Fibroblast of skin of scalp (primary cell): ENCODE results near the gene ASB2.
A peak's percentile ranks its signal among the peaks of the same experiment; 100 is the strongest.

ENCODE experiments used
- DNase-seq: peaks from one replicate; pipeline ENCODE4 v3.0.0-alpha.2; 2013

Gene ASB2

GRCh38 chr14:93977790-93978581 is 1.6 kb upstream of the ASB2 start:
- no peak for DNase-seq

GRCh38 chr14:93977171-93977570 is 801 bp upstream of the ASB2 start:
- DNase-seq = no peak

GRCh38 chr14:93975791-93976476 is 436 bp downstream of the ASB2 start:
- DNase-seq = no peak

- DNase-seq = no peak
These were observed 1.5 kb downstream of the ASB2 start for GRCh38 chr14:93974833-93975232.

DNA sequence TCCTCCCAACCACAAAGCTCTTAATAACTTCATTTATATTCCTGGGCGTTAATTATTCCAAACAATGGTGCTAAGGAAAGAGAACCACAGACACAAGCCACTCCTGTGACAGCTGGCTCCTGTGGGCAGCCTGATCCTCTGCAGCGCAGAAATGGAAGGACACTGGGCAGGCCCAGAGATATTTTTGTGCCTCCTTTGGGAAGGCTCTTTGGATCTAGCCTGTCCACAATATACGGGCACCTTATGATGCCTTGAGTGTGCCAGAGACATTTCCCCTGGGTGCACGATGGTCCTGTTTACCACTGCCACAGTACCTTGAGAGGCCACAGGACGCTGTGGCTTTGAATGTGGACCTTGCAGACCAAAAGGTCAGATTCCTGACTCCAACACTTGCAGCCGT is 2.1 kb downstream of the ASB2 start:
- no peak for DNase-seq

DNA sequence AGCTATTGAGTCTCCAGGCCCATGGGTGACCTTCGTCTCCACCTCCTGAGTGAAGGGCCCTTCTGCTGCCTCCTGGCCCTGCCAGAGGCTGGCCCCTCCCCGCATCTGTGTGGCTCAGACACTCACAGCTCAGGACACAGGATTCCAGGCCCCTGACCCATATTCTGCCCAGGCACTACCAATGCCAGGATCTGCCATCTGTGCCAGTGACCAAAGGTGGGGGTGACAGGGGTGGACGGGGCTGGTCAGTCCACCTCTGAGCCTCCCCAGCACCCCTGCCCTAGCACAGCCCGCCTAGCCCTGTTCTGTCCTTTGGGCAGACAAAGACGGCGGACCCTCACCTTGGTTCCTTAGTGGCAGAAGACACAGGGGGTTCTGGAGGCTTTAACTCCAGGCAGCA is 2.8 kb downstream of the ASB2 start:
- no peak for DNase-seq

GRCh38 chr14:93972618-93973205 is 3.7 kb downstream of the ASB2 start:
- no peak for DNase-seq

GRCh38 chr14:93971635-93972027 is 4.7 kb downstream of the ASB2 start:
- no peak for DNase-seq

DNA sequence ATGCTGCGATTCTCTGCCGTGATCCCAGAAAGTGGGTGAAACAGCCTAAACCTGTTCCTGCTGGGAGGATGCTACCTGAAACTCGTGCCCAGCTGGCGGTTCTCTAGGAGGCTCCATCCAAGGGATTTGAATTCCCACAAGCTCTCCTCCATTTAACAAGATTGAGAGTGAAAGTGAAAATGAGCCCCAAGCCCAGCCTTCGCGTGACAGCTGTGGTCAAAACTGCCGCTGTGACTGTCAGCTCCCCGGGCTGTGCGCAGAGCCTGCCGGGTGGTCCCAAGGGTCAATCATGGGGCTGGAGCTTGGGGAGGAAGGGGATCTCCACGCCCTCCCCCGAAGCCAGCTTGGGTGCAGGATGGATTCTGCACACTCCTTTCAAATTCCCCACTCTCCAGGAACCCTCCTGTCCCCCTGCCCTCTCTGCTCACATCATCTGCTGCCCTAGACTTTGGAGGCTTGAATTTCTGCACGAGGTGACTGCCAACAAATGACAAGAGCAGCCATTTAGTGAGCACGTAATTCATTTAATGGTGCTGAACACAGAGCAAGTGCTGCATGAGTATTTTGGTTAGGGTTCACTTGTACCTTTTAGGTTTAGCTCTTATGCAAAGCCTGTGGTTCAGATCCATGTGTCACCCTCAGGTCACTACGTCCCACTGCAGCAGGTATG is 5.3 kb downstream of the ASB2 start:
- DNase-seq = no peak

DNA sequence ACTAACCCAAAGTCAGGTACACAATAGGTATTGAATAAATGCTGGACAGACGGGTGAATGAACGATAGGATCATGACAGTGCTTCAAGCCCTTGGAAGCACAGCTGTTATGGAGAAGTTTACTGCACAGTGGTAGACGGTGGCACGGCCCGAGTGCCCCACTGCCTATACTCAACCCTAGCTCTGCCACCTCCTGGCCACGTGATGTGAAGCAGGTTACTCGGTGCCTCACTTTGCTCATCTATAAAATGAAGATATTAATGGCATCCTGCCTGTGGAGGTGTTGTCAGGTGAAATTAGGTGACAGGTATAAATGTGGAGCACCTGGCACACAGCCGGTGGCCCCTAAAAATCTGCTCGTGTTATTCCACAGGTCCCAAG is 5.8 kb downstream of the ASB2 start:
- no peak for DNase-seq

DNA sequence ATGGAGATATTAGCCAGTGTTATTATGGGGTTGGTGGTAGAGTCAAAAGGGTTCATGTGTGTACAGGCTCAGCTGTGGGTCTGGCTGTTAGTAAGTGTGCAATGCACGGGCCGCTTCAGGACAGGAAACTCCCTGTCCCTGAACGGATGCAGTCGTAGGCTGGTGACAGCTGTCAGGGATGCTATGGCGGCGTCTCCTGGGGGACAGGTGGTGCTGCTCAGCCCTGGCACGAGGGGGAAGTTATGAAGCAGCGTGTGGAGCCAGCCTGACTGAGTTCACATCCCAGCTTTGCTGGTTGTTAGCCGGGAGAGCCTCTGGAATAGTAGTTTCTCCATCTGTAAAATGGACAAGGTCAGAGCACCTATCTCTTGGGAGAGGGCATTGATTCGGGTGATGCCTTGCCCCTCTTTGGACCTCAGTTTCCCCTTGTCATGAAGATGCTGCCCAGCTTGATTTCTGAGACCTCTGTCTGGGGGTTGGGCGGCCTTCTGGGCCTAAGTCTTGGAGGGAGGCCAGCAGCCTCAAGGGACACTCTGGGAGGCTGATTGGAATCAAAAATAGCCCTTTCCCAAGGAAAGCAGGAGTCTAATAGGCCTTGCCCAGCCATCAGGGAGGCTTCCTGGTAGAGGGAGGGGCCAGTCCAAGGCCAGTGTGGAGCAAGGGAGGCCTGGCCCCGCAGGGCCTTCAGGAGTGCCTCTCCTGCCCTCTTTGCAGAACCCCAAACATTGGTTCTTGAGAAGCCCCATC is 7.1 kb downstream of the ASB2 start:
- DNase-seq = no peak

GRCh38 chr14:93967637-93968250 is 8.6 kb downstream of the ASB2 start:
- DNase-seq = no peak

GRCh38 chr14:93965946-93966474 is 10.4 kb downstream of the ASB2 start:
- no peak for DNase-seq

DNA sequence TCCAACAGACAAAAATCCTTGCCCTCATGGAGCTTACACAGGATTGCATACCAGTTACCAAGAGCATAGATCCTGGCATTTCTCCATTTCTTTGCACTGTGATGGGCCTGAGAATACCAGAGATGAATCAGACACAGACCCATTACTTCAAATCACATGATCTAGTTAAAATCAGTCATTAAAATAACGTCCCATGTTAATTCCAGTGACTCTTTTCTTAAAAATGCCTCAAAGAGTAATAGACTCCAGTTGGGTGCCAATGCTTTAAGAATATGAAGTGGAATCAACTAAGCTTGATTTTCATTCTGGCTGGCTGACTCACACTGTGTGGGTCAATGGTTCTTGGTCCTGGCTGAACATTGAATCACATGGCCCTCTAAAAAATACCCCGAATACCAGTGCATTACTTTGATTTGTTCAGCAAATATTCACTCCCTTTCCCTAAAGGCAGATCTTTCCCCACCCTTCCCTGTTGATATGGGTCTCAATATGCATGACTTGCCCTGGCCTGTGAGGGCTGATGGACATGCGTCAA is 11.0 kb downstream of the ASB2 start:
- peak; percentile 93 for DNase-seq

GRCh38 chr14:93964820-93965286 is 11.5 kb downstream of the ASB2 start:
- DNase-seq = no peak

- no peak for DNase-seq
These were observed 12.1 kb downstream of the ASB2 start for GRCh38 chr14:93964281-93964680.

DNA sequence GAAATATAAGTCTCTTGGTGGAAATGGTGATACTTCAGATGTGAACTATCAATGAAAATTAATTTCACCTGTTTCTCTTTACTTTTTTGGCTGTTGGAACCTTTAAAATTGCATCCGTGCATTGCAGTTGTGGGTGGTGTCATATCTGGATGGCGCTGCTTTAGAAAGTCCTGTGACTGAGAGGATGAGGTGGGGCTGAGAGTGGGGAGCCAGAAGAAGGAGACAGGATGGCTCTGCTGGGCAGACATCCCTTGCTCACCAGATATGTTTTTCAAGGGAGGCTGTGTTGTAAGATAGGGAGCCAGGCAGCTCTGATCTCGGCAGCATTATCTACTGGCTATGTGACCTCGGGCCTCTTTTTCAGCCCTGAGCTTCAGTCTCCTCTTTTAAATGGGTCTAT is 12.7 kb downstream of the ASB2 start:
- no peak for DNase-seq

DNA sequence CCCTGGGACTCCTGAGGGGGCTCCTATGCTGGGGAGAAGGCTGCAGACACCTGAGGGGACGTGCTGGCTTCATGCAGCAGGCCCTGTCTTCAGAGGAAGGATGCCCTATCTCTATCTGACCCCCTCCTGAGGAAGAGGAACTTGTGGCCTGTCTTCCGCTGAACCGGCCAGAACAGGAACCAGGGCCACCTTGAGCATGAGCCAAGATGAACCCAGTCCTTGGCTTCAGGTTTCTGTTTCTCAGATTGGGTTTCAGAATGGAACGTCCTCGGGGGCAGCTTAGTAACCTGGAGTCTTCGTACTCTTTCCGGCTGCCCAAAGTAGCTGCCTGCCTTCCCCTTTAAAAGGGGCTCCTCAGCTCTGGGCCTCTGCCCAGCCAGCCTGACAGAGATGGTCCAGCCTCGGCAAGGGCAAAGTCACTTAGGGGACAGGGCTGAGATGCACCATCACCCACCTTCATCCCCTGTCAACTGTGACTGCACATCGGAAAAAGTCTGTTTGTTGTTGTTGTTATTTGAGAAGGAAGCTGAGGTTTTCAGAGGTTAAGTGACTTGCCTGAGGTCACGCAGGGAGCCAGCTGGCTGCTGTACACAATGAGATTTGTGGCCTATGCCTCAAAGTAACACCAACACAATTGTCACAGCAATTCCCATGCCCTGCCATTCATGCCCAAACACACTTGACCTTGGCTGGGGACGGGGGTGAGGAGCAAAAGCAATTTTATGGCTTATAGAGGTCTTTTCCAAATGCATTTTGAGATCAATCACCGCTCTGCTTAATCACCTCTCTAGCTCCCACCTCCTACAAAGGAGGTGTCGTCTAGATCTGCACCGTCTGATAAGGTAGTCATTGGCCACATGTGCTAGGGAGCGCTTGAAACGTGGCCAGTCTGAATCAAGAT is 13.4 kb downstream of the ASB2 start:
- DNase-seq = no peak

- no peak for DNase-seq
These were observed 14.8 kb downstream of the ASB2 start for GRCh38 chr14:93961620-93962019.

GRCh38 chr14:93960774-93961438 is 15.5 kb downstream of the ASB2 start:
- DNase-seq = no peak
